HG03097 (cell line): Measurements from ENCODE around the gene VKORC1L1.
"Not testable (repeated sequence)": the region's sequence is repeated elsewhere in the genome, so short reads cannot be mapped to it uniquely, and the experiment has no call there.

Experiments
- ATAC-seq: cut with Tn5 transposase; IDR thresholded peaks from one replicate; pipeline ENCODE4 v1.9.1; 2021; ENCODE audit not compliant: unreplicated experiment, low FRiP score

VKORC1L1 gene

GRCh38 chr7:65927489-65928448 lies 54.9 kb downstream of the VKORC1L1 start:
- no peak for ATAC-seq

- ATAC-seq, result no peak
Observed at GRCh38 chr7:65931685-65932084, 58.8 kb downstream of the VKORC1L1 start.

GRCh38 chr7:65937296-65937695 lies 64.4 kb downstream of the VKORC1L1 start:
- no peak for ATAC-seq

GRCh38 chr7:65938336-65938895 lies 65.5 kb downstream of the VKORC1L1 start:
- no peak for ATAC-seq

GRCh38 chr7:65945787-65946186 lies 72.9 kb downstream of the VKORC1L1 start:
- ATAC-seq, result not testable (repeated sequence)

GRCh38 chr7:65946904-65947303 lies 74.0 kb downstream of the VKORC1L1 start:
- ATAC-seq, result no peak

- no peak for ATAC-seq
Observed at GRCh38 chr7:65951837-65952578, 79.1 kb downstream of the VKORC1L1 start.

- no peak for ATAC-seq
Observed at GRCh38 chr7:65953001-65953720, 80.3 kb downstream of the VKORC1L1 start.

- ATAC-seq, result no peak
Observed at GRCh38 chr7:65953890-65954450, 81.1 kb downstream of the VKORC1L1 start.

GRCh38 chr7:65955718-65956117 lies 82.8 kb downstream of the VKORC1L1 start:
- ATAC-seq, result no peak

- no peak for ATAC-seq
Observed at GRCh38 chr7:65960351-65961074, 87.6 kb downstream of the VKORC1L1 start.

- ATAC-seq, result no peak
Observed at GRCh38 chr7:65962033-65962432, 89.2 kb downstream of the VKORC1L1 start.

- not testable (repeated sequence) for ATAC-seq
Observed at GRCh38 chr7:65964671-65965070, 91.8 kb downstream of the VKORC1L1 start.

- no peak for ATAC-seq
Observed at GRCh38 chr7:65966146-65966545, 93.3 kb downstream of the VKORC1L1 start.

GRCh38 chr7:65967361-65968155 lies 94.7 kb downstream of the VKORC1L1 start:
- ATAC-seq, result no peak

- no peak for ATAC-seq
Observed at GRCh38 chr7:65968256-65969185, 95.6 kb downstream of the VKORC1L1 start.

GRCh38 chr7:65971021-65971420 lies 98.1 kb downstream of the VKORC1L1 start:
- ATAC-seq, result no peak

GRCh38 chr7:65972976-65973375 lies 100.1 kb downstream of the VKORC1L1 start:
- no peak for ATAC-seq
